SJSA1 (cell line): ENCODE measurements around the gene UCN. TPM values are rescaled to one million over a fixed set of nuclear protein-coding genes. Genes with fewer than 3 reads are reported as not detected.
"Not testable (repeated sequence)": the region's sequence is repeated elsewhere in the genome, so short reads cannot be mapped to it uniquely, and the experiment has no call there.

ENCODE experiments used
- DNase-seq, 2 experiments: peaks; one replicate each; pipeline ENCODE4 v3.0.0-alpha.2; 2015 to 2020; ENCODE audit warnings: low spot score in 2 of 2, low read depth in 1 of 2
- H3K27ac ChIP-seq: fragments of 250-450 bp; sonication (Bioruptor Pico); 2 replicates; pipeline ENCODE4 v1.5.1; 2020; ENCODE audit warnings: mild to moderate bottlenecking, moderate library complexity
- H3K27me3 ChIP-seq: fragments of 250-450 bp; sonication (Bioruptor Pico); replicated peaks from 2 replicates; pipeline ENCODE4 v1.5.1; 2020; ENCODE audit warnings: mild to moderate bottlenecking, moderate library complexity
- H3K36me3 ChIP-seq: fragments of 250-450 bp; sonication (Bioruptor Pico); 2 replicates; pipeline ENCODE4 v1.5.1; 2020; ENCODE audit warnings: mild to moderate bottlenecking
- H3K4me1 ChIP-seq: fragments of 250-450 bp; sonication (Bioruptor Pico); replicated peaks from 2 replicates; pipeline ENCODE4 v1.6.1; 2021; ENCODE audit warnings: mild to moderate bottlenecking
- H3K4me3 ChIP-seq: fragments of 250-450 bp; sonication (Bioruptor Pico); 2 replicates; pipeline ENCODE4 v1.5.1; 2020; ENCODE audit warnings: mild to moderate bottlenecking
- H3K9me3 ChIP-seq: fragments of 250-450 bp; sonication (Bioruptor Pico); replicated peaks from 2 replicates; pipeline ENCODE4 v1.5.1; 2020; ENCODE audit warnings: mild to moderate bottlenecking
- total RNA-seq: library from RNA; depleted of rRNA; stranded (reverse); fragments of >200 nt; shearing (Covaris generic); gene quantifications from 2 replicates; pipeline ENCODE4 v1.2.3, GENCODE V29; 2014

UCN gene
- total RNA-seq, 1 experiment from 2014 or later: 0.21 TPM

- H3K4me1 ChIP-seq: peaks cover 12% of the 10 kb centered on the region
- H3K36me3 ChIP-seq: no peaks in the 10 kb centered on the region
- no peak overlapping the region for H3K4me3 ChIP-seq
- H3K9me3 ChIP-seq: no peaks in the 10 kb centered on the region
- H3K27me3 ChIP-seq: no peaks in the 10 kb centered on the region
- no peak overlapping the region for H3K27ac ChIP-seq
- no peak for DNase-seq
Measured at GRCh38 chr2:27288610-27289009, 19.6 kb downstream of the UCN start.

GRCh38 chr2:27285481-27285880, 22.8 kb downstream of the UCN start:
- Histone ChIP-seq H3K4me1 (peaks cover 12% of the 10 kb centered on the region), H3K9me3 (no peaks in the 10 kb centered on the region), H3K36me3 (no peaks in the 10 kb centered on the region), H3K27me3 (no peaks in the 10 kb centered on the region), H3K4me3 (no peak overlapping the region), H3K27ac (no peak overlapping the region)
- DNase-seq: no peak

GRCh38 chr2:27284996-27285395, 23.2 kb downstream of the UCN start:
- DNase-seq: no peak
- Histone ChIP-seq H3K9me3 (no peaks in the 10 kb centered on the region), H3K27ac (no peak overlapping the region), H3K27me3 (no peaks in the 10 kb centered on the region), H3K36me3 (no peaks in the 10 kb centered on the region), H3K4me1 (peaks cover 15% of the 10 kb centered on the region), H3K4me3 (no peak overlapping the region)

- Histone ChIP-seq H3K27ac (no peak overlapping the region), H3K4me1 (peaks cover 16% of the 10 kb centered on the region), H3K4me3 (no peak overlapping the region), H3K36me3 (no peaks in the 10 kb centered on the region), H3K27me3 (0 out of 2 replicates have a peak, but pooled peaks cover 5% of the 10 kb centered on the region), H3K9me3 (no peaks in the 10 kb centered on the region)
- DNase-seq: no peak
Measured at GRCh38 chr2:27282892-27283291, 25.4 kb downstream of the UCN start.

- Histone ChIP-seq H3K4me3 (no peak within 1 kb of the TSS), H3K36me3 (no peaks in the 10 kb centered on the region), H3K27ac (no peak within 1 kb of the TSS), H3K4me1 (peaks cover 16% of the 10 kb centered on the region), H3K27me3 (0 out of 2 replicates have a peak, but pooled peaks cover 5% of the 10 kb centered on the region), H3K9me3 (no peaks in the 10 kb centered on the region)
- no peak for DNase-seq
Measured at GRCh38 chr2:27281855-27282559, 26.2 kb downstream of the UCN start, which contains the start of gene TRIM54. Gene TRIM54 (plus strand): TSS chr2:27282429. CDS start chr2:27282732, 303 bp downstream.

- Histone ChIP-seq H3K4me3 (no peak overlapping the region), H3K27me3 (0 out of 2 replicates have a peak, but pooled peaks cover 5% of the 10 kb centered on the region), H3K27ac (no peak overlapping the region), H3K4me1 (peaks cover 16% of the 10 kb centered on the region), H3K9me3 (no peaks in the 10 kb centered on the region), H3K36me3 (no peaks in the 10 kb centered on the region)
- DNase-seq: no peak
Measured at GRCh38 chr2:27281442-27281841, 26.8 kb downstream of the UCN start.

GRCh38 chr2:27280826-27281225, 27.4 kb downstream of the UCN start:
- peaks cover 16% of the 10 kb centered on the region for H3K4me1 ChIP-seq
- H3K4me3 ChIP-seq: no peak overlapping the region
- no peaks in the 10 kb centered on the region for H3K9me3 ChIP-seq
- 0 out of 2 replicates have a peak, but pooled peaks cover 5% of the 10 kb centered on the region for H3K27me3 ChIP-seq
- H3K27ac ChIP-seq: no peak overlapping the region
- H3K36me3 ChIP-seq: no peaks in the 10 kb centered on the region
- no peak for DNase-seq

GRCh38 chr2:27278010-27278409, 30.2 kb downstream of the UCN start:
- DNase-seq: no peak
- Histone ChIP-seq H3K27me3 (0 out of 2 replicates have a peak, but pooled peaks cover 5% of the 10 kb centered on the region), H3K9me3 (no peaks in the 10 kb centered on the region), H3K4me3 (no peak overlapping the region), H3K4me1 (peaks cover 15% of the 10 kb centered on the region), H3K36me3 (no peaks in the 10 kb centered on the region), H3K27ac (no peak overlapping the region)

- no peak within 1 kb of the TSS for H3K4me3 ChIP-seq
- H3K27ac ChIP-seq: no peak within 1 kb of the TSS
- peaks cover 4% of the 10 kb centered on the region; the same call in 1 of the 2 replicates for H3K4me1 ChIP-seq
- H3K9me3 ChIP-seq: no peaks in the 10 kb centered on the region
- no peaks in the 10 kb centered on the region for H3K36me3 ChIP-seq
- no peak for DNase-seq
- H3K27me3 ChIP-seq: peaks cover 10% of the 10 kb centered on the region; the same call in 1 of the 2 replicates
Measured at GRCh38 chr2:27275211-27276150, 32.8 kb downstream of the UCN start, which contains the start of gene DNAJC5G. Gene DNAJC5G (plus strand): TSS chr2:27275433. CDS start chr2:27276729, 1,296 bp downstream.

GRCh38 chr2:27272537-27273522, 35.4 kb downstream of the UCN start:
- H3K27ac ChIP-seq, H3K9me3 ChIP-seq, DNase-seq, H3K4me1 ChIP-seq, H3K36me3 ChIP-seq, H3K4me3 ChIP-seq: not testable (repeated sequence)
- peaks cover 17% of the 10 kb centered on the region for H3K27me3 ChIP-seq

- no peak for DNase-seq
- Histone ChIP-seq H3K27ac (no peak overlapping the region), H3K27me3 (peaks cover 17% of the 10 kb centered on the region), H3K4me3 (no peak overlapping the region), H3K4me1 (no peaks in the 10 kb centered on the region), H3K36me3 (no peaks in the 10 kb centered on the region), H3K9me3 (no peaks in the 10 kb centered on the region)
Measured at GRCh38 chr2:27271631-27272340, 36.5 kb downstream of the UCN start.

GRCh38 chr2:27270670-27271069, 37.6 kb downstream of the UCN start:
- H3K36me3 ChIP-seq: no peaks in the 10 kb centered on the region
- H3K9me3 ChIP-seq: no peaks in the 10 kb centered on the region
- H3K27ac ChIP-seq: no peak overlapping the region
- peaks cover 22% of the 10 kb centered on the region for H3K27me3 ChIP-seq
- DNase-seq: no peak
- no peaks in the 10 kb centered on the region for H3K4me1 ChIP-seq
- H3K4me3 ChIP-seq: no peak overlapping the region
